K562 (cell line): ENCODE measurements around the gene ALDOC. TPM values are rescaled to one million over a fixed set of nuclear protein-coding genes. Genes with fewer than 3 reads are reported as not detected.

Experiments used
- CBX2 ChIP-seq: fragments of 200-600 bp; sonication (generic); IDR thresholded peaks from one replicate; pipeline ENCODE4 v1.6.1; 2012; ENCODE audit warnings: mild to moderate bottlenecking, low read length, inconsistent platforms; ENCODE audit not compliant: insufficient read depth, poor library complexity, severe bottlenecking
- GTF2E2 ChIP-seq: fragments of 200-800 bp; sonication (Bioruptor generic); IDR thresholded peaks from 2 replicates; pipeline ENCODE4 v1.6.1; 2016; ENCODE audit warnings: missing genetic modification characterization, missing compliant biosample characterization
- HMGN3 ChIP-seq: IDR thresholded peaks from 2 replicates; pipeline ENCODE4 v1.6.1; 2011; ENCODE audit warnings: borderline replicate concordance, low read depth, mild to moderate bottlenecking, mixed read lengths, low read length; ENCODE audit not compliant: insufficient read length; ENCODE audit errors: extremely low read depth
- LCOR ChIP-seq: sonication (generic); formaldehyde crosslinking; IDR thresholded peaks from 2 replicates; pipeline ENCODE4 v1.8.0; 2022; ENCODE audit warnings: mild to moderate bottlenecking, missing genetic modification reagents
- POLR3A ChIP-seq: IDR thresholded peaks from 2 replicates; pipeline ENCODE4 v1.6.1; 2011; ENCODE audit warnings: borderline replicate concordance, mild to moderate bottlenecking, moderate library complexity; ENCODE audit not compliant: insufficient read length, insufficient read depth; ENCODE audit errors: extremely low read depth
- TBP ChIP-seq: optimal IDR thresholded peaks from 2 replicates; pipeline ENCODE3; 2011; ENCODE audit warnings: low read depth, low read length, improper control_type of control experiment
- WHSC1 ChIP-seq: IDR thresholded peaks from one replicate; pipeline ENCODE4 v1.6.1; 2012; ENCODE audit warnings: low read length, control low read depth, inconsistent platforms
- ZNF134 ChIP-seq: fragments of 250-450 bp; sonication (Bioruptor Pico); conservative IDR thresholded peaks from 2 replicates; pipeline ENCODE4 v1.4.0; 2020
- ZNF146 ChIP-seq: IDR thresholded peaks from one replicate; pipeline ENCODE4 v1.6.1; 2018; ENCODE audit warnings: missing compliant biosample characterization; ENCODE audit not compliant: unreplicated experiment
- ZNF445 ChIP-seq: fragments of 250-450 bp; sonication (Bioruptor Pico); IDR thresholded peaks from 2 replicates; pipeline ENCODE4 v1.4.0; 2020; ENCODE audit warnings: low read depth, mild to moderate bottlenecking, moderate library complexity
- ZNF76 ChIP-seq: fragments of 250-450 bp; sonication (Bioruptor Pico); IDR thresholded peaks from 2 replicates; pipeline ENCODE4 v1.4.0; 2020; ENCODE audit warnings: mild to moderate bottlenecking, moderate library complexity, borderline replicate concordance
- ZNF77 ChIP-seq: fragments of 250-450 bp; sonication (Bioruptor Pico); IDR thresholded peaks from 2 replicates; pipeline ENCODE4 v1.5.0; 2020
- ZNF830 ChIP-seq: fragments of 250-450 bp; sonication (Bioruptor Pico); IDR thresholded peaks from 2 replicates; pipeline ENCODE4 v1.5.0; 2021; ENCODE audit warnings: mild to moderate bottlenecking
- polyA plus RNA-seq, 8 experiments: library from polyadenylated mRNA; depleted of rRNA in 4 of 8; stranded (reverse) in 5 of 8; unstranded in 3 of 8; fragments of >200 nt; fragmentation: Nextera tagmentation in 2 of 8; fragmentation: Illumina TruSeq in 1 of 8; extraction: Ambion mirVana in 2 of 8; extraction: Trizol in 1 of 8; gene quantifications; 2 replicates each; pipeline versions ENCODE4 v1.2.1 to v1.2.3, GENCODE V29; 2011 to 2014; ENCODE audit warnings: inconsistent platforms in 1 of 8, missing spikeins in 1 of 8
- total RNA-seq, 7 experiments: library from RNA; depleted of rRNA in 6 of 7; stranded (reverse); fragments of >200 nt in 6 of 7; fragmentation: Illumina TruSeq in 2 of 7; extraction: Trizol in 2 of 7; gene quantifications; 2 replicates each; pipeline versions ENCODE4 v1.2.1 to v1.2.3, GENCODE V29; 2011 to 2021; ENCODE audit warnings: low replicate concordance in 1 of 7
- TF ChIP-seq, protein P1 (sequence below): fragments of 200-800 bp; sonication (Bioruptor generic); IDR thresholded peaks from 2 replicates; pipeline ENCODE4 v1.6.1; 2017; ENCODE audit warnings: missing genetic modification characterization, missing compliant biosample characterization
- TF ChIP-seq, protein P2 (sequence below): fragments of 250-450 bp; sonication (Bioruptor Pico); IDR thresholded peaks from 2 replicates; pipeline ENCODE4 v1.5.0; 2021; ENCODE audit warnings: mild to moderate bottlenecking, moderate library complexity
- TF ChIP-seq, protein P3 (sequence below): sonication (generic); formaldehyde crosslinking; IDR thresholded peaks from 2 replicates; pipeline ENCODE4 v1.8.1; 2022; ENCODE audit warnings: missing genetic modification reagents
- TF ChIP-seq, protein P4 (sequence below), 2 experiments: fragments of 450-650 bp in 1 of 2; IDR thresholded peaks; 2 replicates each; pipeline ENCODE4 v1.6.1; 2011 to 2017; ENCODE audit warnings: low read depth in 2 of 2, antibody characterized with exemption in 1 of 2, borderline replicate concordance in 1 of 2, low read length in 1 of 2, mild to moderate bottlenecking in 1 of 2, mixed read lengths in 1 of 2; ENCODE audit not compliant: control insufficient read depth in 1 of 2

ALDOC gene
- total and polyA plus RNA-seq, 9 of the 15 experiments (the other 6 are each of a cell fraction or from before 2014, with no cell fraction given), result 43.2 to 263 (median 99.2) TPM

DNA sequence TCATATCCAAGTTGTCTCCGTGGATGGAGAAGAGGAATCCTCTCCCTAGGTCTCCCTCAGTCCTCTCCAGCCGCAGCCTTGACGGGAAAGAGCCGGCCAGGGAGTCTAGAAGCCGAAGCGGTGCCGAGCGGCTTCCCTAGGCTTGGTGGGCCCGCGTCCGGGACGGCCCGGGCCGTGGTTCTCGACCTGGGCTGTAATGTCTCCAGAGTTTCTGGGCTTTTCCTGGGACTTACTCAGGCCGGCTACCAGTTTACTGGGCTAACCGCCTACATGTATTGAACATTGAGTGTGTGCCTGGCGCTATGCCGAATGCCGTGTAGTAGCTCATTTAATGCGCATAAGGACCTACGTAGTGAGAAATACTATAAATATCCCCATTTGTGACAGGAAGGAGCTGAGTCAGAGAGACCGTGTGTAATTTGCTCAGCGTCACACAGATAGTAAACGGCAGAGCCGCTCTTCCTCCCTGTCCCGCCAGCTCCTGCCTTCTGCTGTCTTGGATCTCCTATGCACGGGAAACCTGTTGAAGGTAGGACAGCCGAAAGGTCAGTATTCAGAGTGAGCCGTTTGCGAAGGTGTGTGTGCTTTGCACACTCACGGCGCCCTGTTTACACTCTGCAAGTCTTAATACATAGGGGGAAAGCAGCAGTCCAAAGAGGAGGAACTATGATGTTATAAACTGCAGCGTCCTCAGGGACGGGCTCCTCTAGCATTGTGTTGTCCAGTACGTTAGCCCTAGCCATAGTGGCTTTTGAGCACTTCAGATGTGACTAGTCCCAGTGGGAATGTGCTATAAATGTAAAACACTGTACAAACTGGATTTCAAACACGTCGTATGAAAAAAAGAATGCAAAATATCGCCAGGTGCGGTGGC lies 22.9 kb upstream of the ALDOC start (continued):
- TF ChIP-seq ZNF445 (CRISPR knock-in tag), result no peak
- TF ChIP-seq GTF2E2 (tag), result no peak; the same call in 1 of the 2 replicates
- TF ChIP-seq LCOR (CRISPR knock-in tag), result peak; percentile 88
- no peak for TF ChIP-seq WHSC1
- no peak for TF ChIP-seq ZNF77
- TF ChIP-seq ZNF830 (CRISPR knock-in tag), result no peak
- TF ChIP-seq, protein P1, sequence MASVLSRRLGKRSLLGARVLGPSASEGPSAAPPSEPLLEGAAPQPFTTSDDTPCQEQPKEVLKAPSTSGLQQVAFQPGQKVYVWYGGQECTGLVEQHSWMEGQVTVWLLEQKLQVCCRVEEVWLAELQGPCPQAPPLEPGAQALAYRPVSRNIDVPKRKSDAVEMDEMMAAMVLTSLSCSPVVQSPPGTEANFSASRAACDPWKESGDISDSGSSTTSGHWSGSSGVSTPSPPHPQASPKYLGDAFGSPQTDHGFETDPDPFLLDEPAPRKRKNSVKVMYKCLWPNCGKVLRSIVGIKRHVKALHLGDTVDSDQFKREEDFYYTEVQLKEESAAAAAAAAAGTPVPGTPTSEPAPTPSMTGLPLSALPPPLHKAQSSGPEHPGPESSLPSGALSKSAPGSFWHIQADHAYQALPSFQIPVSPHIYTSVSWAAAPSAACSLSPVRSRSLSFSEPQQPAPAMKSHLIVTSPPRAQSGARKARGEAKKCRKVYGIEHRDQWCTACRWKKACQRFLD (CRISPR knock-in tag), result no peak
- TF ChIP-seq POLR3A, result no peak
- TF ChIP-seq TBP, result no peak
- TF ChIP-seq HMGN3, result no peak
- TF ChIP-seq, protein P2, sequence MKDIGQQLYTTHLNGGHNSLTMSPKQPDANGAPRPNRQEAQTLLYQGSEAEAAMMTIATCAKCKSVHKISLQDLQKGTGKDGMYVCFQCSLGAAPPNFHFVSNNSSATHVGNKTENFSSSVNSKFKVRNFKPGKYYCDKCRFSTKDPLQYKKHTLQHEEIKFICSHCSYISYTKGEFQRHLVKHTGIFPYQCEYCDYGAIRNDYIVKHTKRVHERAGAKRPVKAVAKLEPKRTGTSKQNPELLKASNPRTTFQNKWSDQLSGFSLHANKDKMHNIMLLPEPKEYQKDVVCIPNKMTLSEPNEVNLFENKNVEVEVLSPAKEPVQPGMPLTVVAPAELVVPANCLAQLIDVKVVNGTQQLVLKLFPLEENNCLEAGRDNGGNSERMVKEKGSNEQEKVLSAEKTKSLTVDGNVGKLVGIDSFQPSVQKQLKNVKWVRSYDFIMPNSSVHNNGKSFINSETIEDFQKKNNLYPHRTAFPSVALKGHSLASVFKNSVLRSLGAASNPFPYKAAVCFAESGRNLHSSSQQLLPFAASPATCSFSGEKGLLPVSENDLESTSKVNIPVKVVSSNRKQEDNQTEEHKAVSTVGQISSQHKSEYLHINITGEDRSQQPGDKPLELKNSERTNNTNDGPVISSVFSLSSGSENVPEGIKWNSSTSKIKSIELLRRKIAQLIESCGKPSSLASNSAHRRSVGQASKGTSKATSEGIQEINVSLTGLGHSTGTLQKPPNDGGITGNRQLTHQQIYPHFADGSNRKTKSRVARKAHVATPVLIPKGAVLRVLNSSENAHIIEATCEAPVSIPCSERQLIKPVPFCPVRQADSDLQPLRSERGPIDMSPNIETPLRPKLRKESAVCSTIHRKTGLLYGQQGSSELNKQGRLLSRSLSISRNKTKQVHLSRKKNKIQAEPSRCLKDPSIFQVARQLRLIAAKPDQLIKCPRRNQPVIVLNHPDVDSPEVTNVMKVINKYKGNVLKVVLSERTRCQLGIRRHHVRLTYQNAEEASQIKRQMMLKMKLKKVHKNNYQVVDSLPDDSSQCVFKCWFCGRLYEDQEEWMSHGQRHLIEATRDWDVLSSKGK (CRISPR knock-in tag), result no peak
- TF ChIP-seq, protein P3, sequence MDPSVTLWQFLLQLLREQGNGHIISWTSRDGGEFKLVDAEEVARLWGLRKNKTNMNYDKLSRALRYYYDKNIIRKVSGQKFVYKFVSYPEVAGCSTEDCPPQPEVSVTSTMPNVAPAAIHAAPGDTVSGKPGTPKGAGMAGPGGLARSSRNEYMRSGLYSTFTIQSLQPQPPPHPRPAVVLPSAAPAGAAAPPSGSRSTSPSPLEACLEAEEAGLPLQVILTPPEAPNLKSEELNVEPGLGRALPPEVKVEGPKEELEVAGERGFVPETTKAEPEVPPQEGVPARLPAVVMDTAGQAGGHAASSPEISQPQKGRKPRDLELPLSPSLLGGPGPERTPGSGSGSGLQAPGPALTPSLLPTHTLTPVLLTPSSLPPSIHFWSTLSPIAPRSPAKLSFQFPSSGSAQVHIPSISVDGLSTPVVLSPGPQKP (CRISPR knock-in tag), result no peak
- no peak for TF ChIP-seq CBX2
- no peak for TF ChIP-seq ZNF76 (CRISPR knock-in tag)
- TF ChIP-seq, protein P4, sequence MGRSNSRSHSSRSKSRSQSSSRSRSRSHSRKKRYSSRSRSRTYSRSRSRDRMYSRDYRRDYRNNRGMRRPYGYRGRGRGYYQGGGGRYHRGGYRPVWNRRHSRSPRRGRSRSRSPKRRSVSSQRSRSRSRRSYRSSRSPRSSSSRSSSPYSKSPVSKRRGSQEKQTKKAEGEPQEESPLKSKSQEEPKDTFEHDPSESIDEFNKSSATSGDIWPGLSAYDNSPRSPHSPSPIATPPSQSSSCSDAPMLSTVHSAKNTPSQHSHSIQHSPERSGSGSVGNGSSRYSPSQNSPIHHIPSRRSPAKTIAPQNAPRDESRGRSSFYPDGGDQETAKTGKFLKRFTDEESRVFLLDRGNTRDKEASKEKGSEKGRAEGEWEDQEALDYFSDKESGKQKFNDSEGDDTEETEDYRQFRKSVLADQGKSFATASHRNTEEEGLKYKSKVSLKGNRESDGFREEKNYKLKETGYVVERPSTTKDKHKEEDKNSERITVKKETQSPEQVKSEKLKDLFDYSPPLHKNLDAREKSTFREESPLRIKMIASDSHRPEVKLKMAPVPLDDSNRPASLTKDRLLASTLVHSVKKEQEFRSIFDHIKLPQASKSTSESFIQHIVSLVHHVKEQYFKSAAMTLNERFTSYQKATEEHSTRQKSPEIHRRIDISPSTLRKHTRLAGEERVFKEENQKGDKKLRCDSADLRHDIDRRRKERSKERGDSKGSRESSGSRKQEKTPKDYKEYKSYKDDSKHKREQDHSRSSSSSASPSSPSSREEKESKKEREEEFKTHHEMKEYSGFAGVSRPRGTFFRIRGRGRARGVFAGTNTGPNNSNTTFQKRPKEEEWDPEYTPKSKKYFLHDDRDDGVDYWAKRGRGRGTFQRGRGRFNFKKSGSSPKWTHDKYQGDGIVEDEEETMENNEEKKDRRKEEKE (IDR thresholded peaks at IDR 0.05; ENCODE audit: borderline replicate concordance in 1 of 2, control insufficient read depth in 1 of 2, low read depth in 2 of 2, low read length in 1 of 2), result 0 out of 4 replicates have a peak, but pooled peaks of 1 of the 2 experiments have one; percentile 39
- TF ChIP-seq ZNF146 (CRISPR knock-in tag), result no peak
- no peak for TF ChIP-seq ZNF134
